Measurements from ENCODE around the gene MLST8. TPM values are rescaled to one million over a fixed set of nuclear protein-coding genes. Genes with fewer than 3 reads are reported as not detected.

MLST8 gene
- total and polyA plus RNA-seq, 2 donors (not counting 3 experiments of a cell fraction or from before 2014, with no cell fraction given): 36.9 to 129 TPM

DNA sequence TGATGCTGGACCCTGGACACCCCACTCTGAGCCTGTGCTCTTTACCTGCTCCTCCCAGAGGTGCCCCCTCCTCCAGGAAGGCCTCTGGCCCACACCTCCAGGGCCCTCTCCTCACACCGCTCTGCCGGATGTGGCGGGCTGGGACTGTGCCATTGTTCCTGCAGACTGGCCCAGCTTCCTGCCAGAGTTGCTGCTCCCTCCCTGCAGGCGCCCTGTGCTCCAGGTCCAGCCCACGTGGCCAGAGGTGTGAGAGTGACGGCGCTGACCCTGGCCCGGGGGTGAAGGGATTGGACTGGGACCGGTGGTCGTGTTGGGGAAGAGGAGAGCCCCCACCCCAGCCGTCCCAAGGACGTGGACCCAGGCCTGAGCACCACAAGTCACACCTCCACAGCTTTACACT is 23.8 kb downstream of the MLST8 start:
- TF ChIP-seq EZH2 (IDR thresholded peaks at IDR 0.05; ENCODE audit: borderline replicate concordance, low read depth, low read length, severe bottlenecking): no peak
- TF ChIP-seq POLR2A (IDR thresholded peaks at IDR 0.05; ENCODE audit: low read depth, low read length): no peak
- no peak for TF ChIP-seq MYC (IDR thresholded peaks at IDR 0.05; ENCODE audit: low read depth, low read length)
- no peak for TF ChIP-seq JUN (IDR thresholded peaks at IDR 0.05; ENCODE audit: borderline replicate concordance, insufficient read depth, insufficient read length, low read depth)
- TF ChIP-seq GATA2 (IDR thresholded peaks at IDR 0.05; ENCODE audit: insufficient read depth, insufficient read length, low read depth, low read length): no peak
- TF ChIP-seq, protein P1, sequence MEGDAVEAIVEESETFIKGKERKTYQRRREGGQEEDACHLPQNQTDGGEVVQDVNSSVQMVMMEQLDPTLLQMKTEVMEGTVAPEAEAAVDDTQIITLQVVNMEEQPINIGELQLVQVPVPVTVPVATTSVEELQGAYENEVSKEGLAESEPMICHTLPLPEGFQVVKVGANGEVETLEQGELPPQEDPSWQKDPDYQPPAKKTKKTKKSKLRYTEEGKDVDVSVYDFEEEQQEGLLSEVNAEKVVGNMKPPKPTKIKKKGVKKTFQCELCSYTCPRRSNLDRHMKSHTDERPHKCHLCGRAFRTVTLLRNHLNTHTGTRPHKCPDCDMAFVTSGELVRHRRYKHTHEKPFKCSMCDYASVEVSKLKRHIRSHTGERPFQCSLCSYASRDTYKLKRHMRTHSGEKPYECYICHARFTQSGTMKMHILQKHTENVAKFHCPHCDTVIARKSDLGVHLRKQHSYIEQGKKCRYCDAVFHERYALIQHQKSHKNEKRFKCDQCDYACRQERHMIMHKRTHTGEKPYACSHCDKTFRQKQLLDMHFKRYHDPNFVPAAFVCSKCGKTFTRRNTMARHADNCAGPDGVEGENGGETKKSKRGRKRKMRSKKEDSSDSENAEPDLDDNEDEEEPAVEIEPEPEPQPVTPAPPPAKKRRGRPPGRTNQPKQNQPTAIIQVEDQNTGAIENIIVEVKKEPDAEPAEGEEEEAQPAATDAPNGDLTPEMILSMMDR (IDR thresholded peaks at IDR 0.05; ENCODE audit: extremely low read depth in 1 of 2, insufficient read depth in 1 of 2, low read depth in 1 of 2, low read length in 2 of 2): no peak
- TF ChIP-seq FOS (IDR thresholded peaks at IDR 0.05; ENCODE audit: borderline replicate concordance, insufficient read depth, low read length): no peak
- TF ChIP-seq POLR2AphosphoS5 (IDR thresholded peaks at IDR 0.05; ENCODE audit: insufficient read depth, low read depth, low read length): no peak
- ChIA-PET POLR2A (no interaction called here), CTCF (no interaction called here)
- no peaks in the 10 kb centered on the region for H3K27me3 ChIP-seq (ENCODE audit: control insufficient read depth in 2 of 2, insufficient read depth in 2 of 2, low read length in 2 of 2)
- H3K4me1 ChIP-seq (ENCODE audit: control insufficient read depth, extremely low read depth, insufficient read depth, low read length): peaks cover 6% of the 10 kb centered on the region
- BruUV-seq (replicated peaks): no TSS peak
- H2AFZ ChIP-seq (ENCODE audit: low read depth, low read length): no peak overlapping the region
- dilution Hi-C loops (cut with MboI; ENCODE audit: extremely low pct_ligation_motif_present, low sequenced_read_pairs) (no loop called here), intact Hi-C loops (cut with micrococcal nuclease) (no loop called here)
- no peaks in the 10 kb centered on the region for H3K9me1 ChIP-seq (replicated peaks; ENCODE audit: control insufficient read depth, extremely low read depth, insufficient read depth, low read length)
- H3K36me3 ChIP-seq (ENCODE audit: control insufficient read depth in 2 of 2, extremely low read depth in 1 of 2, insufficient read depth in 2 of 2, low read length in 2 of 2): peaks cover 9 to 39% of the 10 kb centered on the region in 2 experiments
- H3K79me2 ChIP-seq (ENCODE audit: control insufficient read depth, insufficient read depth, low read length): peaks cover 31% of the 10 kb centered on the region
- H4K20me1 ChIP-seq (replicated peaks; ENCODE audit: control insufficient read depth, extremely low read depth, insufficient read depth, low read length): no peaks in the 10 kb centered on the region
- H3K27ac ChIP-seq (ENCODE audit: insufficient read depth, low read depth, low read length): no peak overlapping the region
- no peak overlapping the region for H3K4me3 ChIP-seq (replicated peaks in 1 of 3; ENCODE audit: insufficient read depth in 1 of 3, low read depth in 1 of 3, low read length in 3 of 3)
- no peak overlapping the region for H3K9ac ChIP-seq (replicated peaks; ENCODE audit: extremely low read depth, insufficient read depth, low read length)
- H3K4me2 ChIP-seq (ENCODE audit: insufficient read depth, low read length): no peak overlapping the region
- H3K9me3 ChIP-seq (replicated peaks; ENCODE audit: control insufficient read depth, insufficient read depth, low read length): no peaks in the 10 kb centered on the region
- no peak for FAIRE-seq
- no peak for DNase-seq (ENCODE audit: low read depth, low spot score)

Measured in endothelial cell of umbilical vein (primary cell).